IPS-18a (cell line): ENCODE results near the gene RAB34.
"Not testable (repeated sequence)": the region's sequence is repeated elsewhere in the genome, so short reads cannot be mapped to it uniquely, and the experiment has no call there.

Experiments used
- H3K27ac ChIP-seq: one replicate; pipeline ENCODE4 v1.5.1; 2013; ENCODE audit warnings: low read length
- H3K27me3 ChIP-seq: one replicate; pipeline ENCODE4 v1.6.1; 2013; ENCODE audit warnings: mild to moderate bottlenecking, low read length; ENCODE audit not compliant: control insufficient read depth, insufficient read depth
- H3K36me3 ChIP-seq: one replicate; pipeline ENCODE4 v1.6.1; 2013; ENCODE audit warnings: low read depth, low read length; ENCODE audit not compliant: control insufficient read depth
- H3K4me1 ChIP-seq: one replicate; pipeline ENCODE4 v1.6.1; 2013; ENCODE audit warnings: low read depth, low read length; ENCODE audit not compliant: control insufficient read depth
- H3K4me3 ChIP-seq: one replicate; pipeline ENCODE4 v1.5.1; 2013; ENCODE audit warnings: low read length
- H3K9ac ChIP-seq: one replicate; pipeline ENCODE4 v1.6.1; 2013; ENCODE audit warnings: mild to moderate bottlenecking, low read length, moderate library complexity
- H3K9me3 ChIP-seq: one replicate; pipeline ENCODE4 v1.6.1; 2013; ENCODE audit warnings: low read depth, low read length; ENCODE audit not compliant: control insufficient read depth

Gene RAB34

GRCh38 chr17:28723836-28724499 lies 6.3 kb upstream of the RAB34 start:
- Histone ChIP-seq H3K4me3 (peak overlapping the region; percentile 64), H3K4me1 (peaks cover 23% of the 10 kb centered on the region), H3K36me3 (peaks cover 44% of the 10 kb centered on the region)
- not testable (repeated sequence) for H3K9ac ChIP-seq, H3K27me3 ChIP-seq, H3K27ac ChIP-seq, H3K9me3 ChIP-seq

- Histone ChIP-seq H3K36me3 (peaks cover 44% of the 10 kb centered on the region), H3K27ac (no peak overlapping the region), H3K27me3 (no peaks in the 10 kb centered on the region), H3K9me3 (no peaks in the 10 kb centered on the region), H3K4me1 (peaks cover 27% of the 10 kb centered on the region), H3K9ac (no peak overlapping the region), H3K4me3 (peak overlapping the region; percentile 91)
These were observed 5.6 kb upstream of the RAB34 start for GRCh38 chr17:28723159-28723835.

GRCh38 chr17:28722417-28723158 lies 4.9 kb upstream of the RAB34 start:
- Histone ChIP-seq H3K9me3 (no peaks in the 10 kb centered on the region), H3K36me3 (peaks cover 44% of the 10 kb centered on the region), H3K4me1 (peaks cover 29% of the 10 kb centered on the region), H3K4me3 (peak overlapping the region; percentile 91), H3K9ac (no peak overlapping the region), H3K27ac (no peak overlapping the region), H3K27me3 (no peaks in the 10 kb centered on the region)

- Histone ChIP-seq H3K27ac (peak overlapping the region; percentile 89), H3K4me1 (peaks cover 36% of the 10 kb centered on the region), H3K36me3 (peaks cover 44% of the 10 kb centered on the region)
These were observed 3.3 kb upstream of the RAB34 start for GRCh38 chr17:28720997-28721329.

GRCh38 chr17:28720247-28720996 lies 2.8 kb upstream of the RAB34 start:
- H3K4me1 ChIP-seq: peaks cover 37% of the 10 kb centered on the region
- peak overlapping the region; percentile 94 for H3K9ac ChIP-seq
- peaks cover 47% of the 10 kb centered on the region for H3K36me3 ChIP-seq
- H3K27me3 ChIP-seq: no peaks in the 10 kb centered on the region
- H3K27ac ChIP-seq: peak overlapping the region; percentile 89
- peak overlapping the region; percentile 91 for H3K4me3 ChIP-seq
- H3K9me3 ChIP-seq: no peaks in the 10 kb centered on the region

More at GRCh38 chr17:28720997-28721329, 3.3 kb upstream of the RAB34 start:
- H3K27me3 ChIP-seq, H3K9me3 ChIP-seq: not testable (repeated sequence)
- H3K4me3 ChIP-seq: peak overlapping the region; percentile 91
- peak overlapping the region; percentile 94 for H3K9ac ChIP-seq

GRCh38 chr17:28719021-28719433 lies 1.4 kb upstream of the RAB34 start:
- H3K27me3 ChIP-seq: no peaks in the 10 kb centered on the region
- peaks cover 31% of the 10 kb centered on the region for H3K4me1 ChIP-seq
- peak overlapping the region; percentile 89 for H3K27ac ChIP-seq
- peaks cover 48% of the 10 kb centered on the region for H3K36me3 ChIP-seq
- H3K9ac ChIP-seq: peak overlapping the region; percentile 94
- H3K9me3 ChIP-seq: no peaks in the 10 kb centered on the region
- peak overlapping the region; percentile 91 for H3K4me3 ChIP-seq

- peak overlapping the region; percentile 83 for H3K27ac ChIP-seq
- H3K9ac ChIP-seq: peak overlapping the region; percentile 74
- H3K27me3 ChIP-seq: no peaks in the 10 kb centered on the region
- H3K9me3 ChIP-seq: no peaks in the 10 kb centered on the region
- peak overlapping the region; percentile 91 for H3K4me3 ChIP-seq
- peaks cover 49% of the 10 kb centered on the region for H3K36me3 ChIP-seq
- H3K4me1 ChIP-seq: peaks cover 31% of the 10 kb centered on the region
These were observed 809 bp upstream of the RAB34 start for GRCh38 chr17:28718333-28719020.

GRCh38 chr17:28716740-28717577 lies 709 bp downstream of the RAB34 start:
- Histone ChIP-seq H3K4me3 (peak overlapping the region; percentile 91), H3K4me1 (peaks cover 32% of the 10 kb centered on the region), H3K27ac (peak overlapping the region; percentile 71), H3K9me3 (no peaks in the 10 kb centered on the region), H3K36me3 (peaks cover 39% of the 10 kb centered on the region), H3K27me3 (no peaks in the 10 kb centered on the region), H3K9ac (peak overlapping the region; percentile 90)

- Histone ChIP-seq H3K27ac (no peak overlapping the region), H3K36me3 (peaks cover 26% of the 10 kb centered on the region), H3K9ac (no peak overlapping the region), H3K27me3 (no peaks in the 10 kb centered on the region), H3K4me3 (no peak overlapping the region), H3K9me3 (no peaks in the 10 kb centered on the region), H3K4me1 (peaks cover 24% of the 10 kb centered on the region)
These were observed 2.5 kb downstream of the RAB34 start for GRCh38 chr17:28715217-28715616.

GRCh38 chr17:28714281-28714680 lies 3.4 kb downstream of the RAB34 start:
- Histone ChIP-seq H3K4me3 (no peak overlapping the region), H3K4me1 (peaks cover 24% of the 10 kb centered on the region), H3K9ac (no peak overlapping the region), H3K9me3 (no peaks in the 10 kb centered on the region), H3K36me3 (peaks cover 26% of the 10 kb centered on the region), H3K27ac (no peak overlapping the region), H3K27me3 (no peaks in the 10 kb centered on the region)
